GM18498 (cell line): ENCODE data around the gene TRAF5.
"Not testable (repeated sequence)": the region's sequence is repeated elsewhere in the genome, so short reads cannot be mapped to it uniquely, and the experiment has no call there.

ENCODE experiments used
- ATAC-seq: cut with Tn5 transposase; IDR thresholded peaks from one replicate; pipeline ENCODE4 v1.9.1; 2021; ENCODE audit warnings: mild to moderate bottlenecking, moderate library complexity; ENCODE audit not compliant: unreplicated experiment

The TRAF5 gene

DNA sequence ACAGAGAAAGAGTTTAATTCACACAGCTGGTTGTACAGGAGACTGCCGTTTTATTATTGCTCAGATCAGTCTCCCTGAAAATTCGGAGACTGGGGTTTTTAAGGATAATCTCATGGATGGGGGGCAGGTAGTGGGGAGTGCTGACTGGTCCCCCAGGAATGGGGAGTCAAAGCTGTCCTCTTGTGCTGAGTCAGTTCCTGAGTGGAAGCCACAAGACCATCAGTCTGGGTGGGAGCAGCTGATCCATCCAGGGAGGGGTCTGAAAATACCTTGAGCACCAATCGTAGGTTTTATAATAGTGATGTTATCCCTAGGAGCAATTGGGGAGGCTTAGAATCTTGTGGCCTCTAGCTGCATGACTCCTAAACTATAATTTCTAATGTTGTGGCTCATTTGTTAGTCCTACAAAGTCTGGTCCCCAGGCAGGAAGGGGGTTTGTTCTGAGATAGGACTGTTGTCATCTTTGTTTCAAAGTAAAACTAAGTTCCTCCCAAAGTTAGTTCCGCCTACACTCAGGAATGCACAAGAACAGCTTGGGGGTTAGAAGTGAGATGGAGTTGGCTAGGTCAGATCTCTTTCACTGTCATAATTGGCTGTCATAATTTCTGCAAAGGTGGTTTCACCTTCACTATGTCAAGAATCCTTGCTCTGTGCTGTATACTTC, 50.3 kb downstream of the TRAF5 start:
- no peak for ATAC-seq

DNA sequence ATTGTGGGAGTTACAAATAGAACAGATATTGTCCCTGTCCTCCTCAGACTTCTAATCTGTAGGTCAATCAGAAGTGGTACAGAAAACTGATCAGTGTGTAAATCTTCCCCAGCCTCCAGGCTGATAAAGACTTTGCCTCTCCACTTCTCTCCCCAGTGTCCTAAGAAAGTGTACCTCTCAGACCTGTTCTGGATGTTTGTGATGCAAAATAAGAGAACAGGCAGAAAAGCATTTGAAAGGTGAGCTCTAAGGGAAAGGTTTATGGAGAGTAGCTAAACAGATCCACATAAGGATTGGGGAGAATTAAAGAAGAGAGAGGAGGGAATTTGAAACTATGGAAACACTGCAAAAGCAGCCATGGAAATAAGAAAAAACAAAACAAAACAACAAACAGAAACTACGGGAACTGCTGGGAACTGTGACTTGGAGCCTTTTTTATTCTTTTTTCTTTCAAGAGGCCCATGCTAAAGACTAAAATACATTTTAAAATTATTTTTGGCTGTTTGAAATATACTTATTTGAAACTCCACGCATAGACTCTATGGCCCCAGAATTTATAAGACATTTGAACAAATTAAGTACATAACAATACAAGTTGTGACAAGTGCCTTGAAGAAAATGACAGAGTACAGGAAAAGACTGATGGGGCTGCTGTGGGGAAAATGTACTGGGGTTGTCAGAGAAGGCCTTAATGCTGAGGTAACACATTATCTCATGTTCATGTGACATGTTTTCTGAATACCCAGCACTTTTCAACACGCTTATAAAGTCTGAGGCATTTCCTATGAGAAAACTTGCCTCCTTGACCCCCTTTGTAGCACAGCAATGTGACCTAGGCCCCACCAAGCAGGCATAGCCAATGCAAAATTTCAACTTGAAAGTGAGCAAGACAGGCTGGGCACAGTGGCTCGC, 51.2 kb downstream of the TRAF5 start:
- ATAC-seq = no peak

DNA sequence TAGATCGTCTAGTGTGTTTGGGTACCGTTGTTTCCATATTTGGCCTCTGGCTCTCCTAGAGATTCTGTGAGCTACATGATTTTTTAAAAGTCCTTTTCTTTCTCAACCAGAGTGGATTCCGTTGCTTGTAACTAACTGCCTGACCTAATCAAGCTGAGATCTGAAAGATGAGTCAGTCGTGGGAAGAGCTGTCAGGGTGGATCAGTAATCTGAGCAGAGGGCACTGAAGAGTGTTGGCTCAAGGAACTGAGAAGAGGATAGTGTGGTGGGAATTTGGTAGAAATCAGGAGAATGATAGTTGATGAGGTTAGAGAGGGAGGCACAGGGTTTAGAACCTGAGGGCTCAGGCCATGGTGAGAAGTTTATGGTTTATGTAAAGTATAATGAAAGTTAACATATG, 52.2 kb downstream of the TRAF5 start:
- no peak for ATAC-seq

DNA sequence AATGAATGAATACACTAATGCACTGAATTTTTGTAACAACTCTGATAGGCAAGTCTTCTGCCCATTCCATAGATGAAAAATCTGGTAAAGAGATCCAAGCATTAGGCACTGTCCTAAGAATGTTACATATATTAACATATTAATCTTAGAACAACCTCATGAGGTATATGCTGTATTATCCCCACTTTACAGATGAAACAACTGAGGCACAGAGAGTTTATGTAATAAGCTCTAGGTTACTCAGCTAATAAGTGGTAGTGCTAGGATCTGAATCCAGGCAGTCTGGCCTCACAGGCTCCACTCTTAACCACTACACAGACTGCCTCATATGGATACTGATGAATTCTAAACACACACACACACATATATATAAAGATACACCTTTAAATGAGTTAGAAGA, 52.8 kb downstream of the TRAF5 start:
- no peak for ATAC-seq

DNA sequence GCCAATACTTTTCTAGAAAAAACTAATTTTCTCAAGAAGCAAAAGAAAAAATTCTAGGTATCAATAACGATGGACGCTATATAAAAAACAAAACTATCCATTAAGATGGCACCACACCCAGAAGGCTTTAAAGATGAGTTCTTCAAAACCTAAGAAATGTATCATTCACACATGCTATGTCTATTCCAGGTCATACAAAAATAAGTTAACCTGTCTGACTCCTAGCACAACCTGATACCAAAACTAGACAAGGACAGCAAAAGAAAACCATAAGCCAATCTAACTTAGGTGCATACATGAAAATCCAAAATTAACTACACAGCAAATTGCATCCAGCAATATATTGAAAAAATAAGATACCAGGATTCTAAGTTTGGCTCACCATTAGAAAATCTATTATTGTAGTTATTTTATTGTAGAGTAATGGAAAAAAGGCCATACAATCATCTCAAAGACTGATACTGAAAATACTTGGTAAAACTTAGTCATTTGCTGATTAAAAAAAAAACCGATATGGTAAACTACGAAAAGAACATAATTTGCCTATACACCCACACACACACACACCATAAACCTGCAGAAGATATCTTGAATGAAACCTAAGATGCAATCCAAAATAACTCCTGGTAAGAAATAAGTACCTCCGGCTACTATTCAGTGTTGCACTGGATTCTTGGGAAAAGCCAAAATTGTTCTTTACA, 55.0 kb downstream of the TRAF5 start:
- no peak for ATAC-seq

DNA sequence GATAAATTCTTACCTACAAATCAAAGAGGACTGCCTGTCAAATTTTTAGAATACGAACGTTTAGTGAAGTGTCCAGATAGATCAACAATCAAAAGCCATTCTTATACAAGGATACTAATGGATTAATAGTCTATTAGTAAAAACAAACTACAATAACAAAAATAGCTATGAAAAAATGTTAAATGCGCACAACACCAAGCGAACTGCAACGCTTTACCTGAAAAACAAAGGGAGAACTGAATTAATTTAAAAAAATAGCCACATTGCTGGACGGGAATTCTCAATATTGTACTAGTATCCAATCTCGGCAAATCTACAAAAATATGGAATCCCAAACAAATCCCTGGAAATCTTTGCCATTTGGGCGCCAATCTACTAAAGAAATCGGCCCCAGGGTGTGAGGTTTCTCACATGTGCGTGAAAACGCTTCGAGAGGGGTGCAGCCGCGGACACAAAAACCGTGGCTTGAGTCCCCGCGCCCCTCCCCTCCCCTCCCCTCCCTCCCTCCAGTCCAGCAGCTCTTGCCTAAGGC, 55.6 kb downstream of the TRAF5 start:
- ATAC-seq = no peak

DNA sequence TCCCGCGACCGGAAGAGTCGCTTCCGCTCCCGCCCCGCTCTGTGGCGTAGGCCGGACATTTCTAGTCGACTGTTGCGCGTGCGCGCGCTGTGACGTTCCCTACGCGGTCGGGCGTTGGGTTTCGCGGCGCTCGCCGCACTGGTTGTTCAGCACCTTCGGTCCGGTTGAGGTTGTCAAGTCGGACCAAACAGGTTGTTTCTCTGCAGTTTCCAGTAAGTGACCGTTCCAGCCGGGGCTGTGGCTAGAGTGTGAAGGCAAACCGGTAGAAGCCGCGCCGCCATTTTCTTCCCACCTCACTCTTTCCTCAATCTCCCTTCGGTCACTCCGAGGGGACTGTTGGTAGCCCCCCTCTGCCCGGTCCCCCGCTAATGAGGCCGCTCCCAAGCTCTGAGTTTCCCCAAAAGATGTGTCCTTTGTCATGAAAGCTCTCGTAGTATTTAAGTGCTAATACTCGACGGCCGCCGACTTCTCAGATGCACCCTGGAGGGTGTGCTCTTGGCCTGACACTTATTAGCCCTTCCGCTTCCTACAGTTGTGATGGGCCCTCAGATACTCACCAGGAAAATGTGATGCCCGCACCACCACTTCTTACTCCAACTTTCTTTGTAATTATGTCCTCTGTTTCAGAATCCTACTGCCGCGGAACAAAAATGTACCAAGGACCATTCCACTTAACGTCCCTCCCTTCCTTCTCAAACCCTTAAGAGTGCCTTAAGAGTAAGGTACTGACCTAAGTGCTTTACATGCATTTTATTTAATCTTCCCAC, 56.3 kb downstream of the TRAF5 start:
- peak; percentile 97 for ATAC-seq

DNA sequence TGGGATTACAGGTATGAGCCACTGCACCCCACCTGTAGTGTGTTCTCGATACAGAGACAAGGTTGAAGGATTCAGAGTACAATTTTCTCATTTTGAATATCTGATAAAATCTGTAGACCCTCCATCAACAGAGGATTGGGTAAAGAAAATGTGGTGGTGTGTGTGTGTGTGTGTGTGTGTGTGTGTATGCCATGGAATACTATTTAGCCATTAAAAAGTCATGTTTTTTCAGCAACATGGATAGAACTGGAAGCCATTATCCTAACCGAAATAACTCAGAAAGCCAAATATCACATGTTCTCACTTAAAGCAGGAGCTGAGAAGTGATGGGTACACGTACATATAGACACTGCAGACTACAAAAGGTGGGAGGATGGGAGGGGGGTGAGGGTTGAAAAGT, 57.9 kb downstream of the TRAF5 start:
- ATAC-seq = no peak

DNA sequence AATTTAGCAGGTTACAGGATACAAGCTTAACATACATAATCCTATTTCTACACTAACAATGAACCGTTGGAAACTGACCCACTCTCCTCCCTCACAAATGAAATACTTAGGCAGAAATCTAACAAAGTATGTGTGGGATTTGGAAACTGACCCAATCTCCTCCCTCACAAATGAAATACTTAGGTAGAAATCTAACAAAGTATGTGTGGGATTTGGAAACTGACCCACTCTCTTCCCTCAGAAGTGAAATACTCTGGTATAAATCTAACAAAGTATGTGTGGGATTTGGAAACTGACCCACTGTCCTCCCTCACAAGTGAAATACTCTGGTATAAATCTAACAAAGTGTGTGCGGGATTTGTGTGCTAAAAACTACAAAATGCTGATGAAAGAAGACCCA, 60.3 kb downstream of the TRAF5 start:
- no peak for ATAC-seq

DNA sequence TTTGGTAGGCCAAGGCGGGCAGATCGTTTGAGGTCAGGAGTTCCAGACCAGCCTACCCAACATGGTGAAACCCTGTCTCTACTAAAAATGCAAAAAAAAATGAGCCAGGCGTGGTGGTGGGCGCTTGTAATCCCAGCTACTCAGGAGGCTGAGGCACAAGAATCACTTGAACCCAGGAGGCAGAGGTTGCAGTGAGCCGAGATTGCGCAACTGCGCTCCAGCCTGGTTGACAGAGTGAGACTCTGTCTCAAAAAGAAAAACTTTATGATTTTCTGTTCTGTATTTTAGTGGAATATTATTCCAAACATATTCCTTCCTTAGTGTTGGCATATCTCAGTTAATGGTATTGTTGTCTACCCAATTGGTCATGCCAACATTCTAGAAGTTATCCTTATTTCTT, 64.2 kb downstream of the TRAF5 start:
- not testable (repeated sequence) for ATAC-seq

DNA sequence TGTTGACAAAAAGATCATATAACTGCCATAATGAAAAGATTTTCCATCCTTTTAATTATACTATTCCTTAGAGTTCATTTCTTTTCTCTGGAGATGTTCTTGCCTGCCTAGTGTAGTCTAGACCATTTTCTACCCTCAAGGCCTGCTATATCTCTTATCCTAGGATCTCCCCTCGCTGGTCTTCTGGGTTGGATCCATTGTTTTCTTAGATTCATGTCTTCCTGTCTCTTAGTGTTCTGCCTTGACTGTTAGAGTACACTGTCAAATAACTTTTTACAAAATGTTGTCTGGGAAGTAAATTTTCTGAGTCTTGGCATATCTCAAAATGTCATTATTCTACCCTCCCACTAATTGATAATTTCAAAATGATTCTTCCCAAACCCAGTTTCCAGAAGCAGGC, 66.6 kb downstream of the TRAF5 start:
- ATAC-seq = no peak

DNA sequence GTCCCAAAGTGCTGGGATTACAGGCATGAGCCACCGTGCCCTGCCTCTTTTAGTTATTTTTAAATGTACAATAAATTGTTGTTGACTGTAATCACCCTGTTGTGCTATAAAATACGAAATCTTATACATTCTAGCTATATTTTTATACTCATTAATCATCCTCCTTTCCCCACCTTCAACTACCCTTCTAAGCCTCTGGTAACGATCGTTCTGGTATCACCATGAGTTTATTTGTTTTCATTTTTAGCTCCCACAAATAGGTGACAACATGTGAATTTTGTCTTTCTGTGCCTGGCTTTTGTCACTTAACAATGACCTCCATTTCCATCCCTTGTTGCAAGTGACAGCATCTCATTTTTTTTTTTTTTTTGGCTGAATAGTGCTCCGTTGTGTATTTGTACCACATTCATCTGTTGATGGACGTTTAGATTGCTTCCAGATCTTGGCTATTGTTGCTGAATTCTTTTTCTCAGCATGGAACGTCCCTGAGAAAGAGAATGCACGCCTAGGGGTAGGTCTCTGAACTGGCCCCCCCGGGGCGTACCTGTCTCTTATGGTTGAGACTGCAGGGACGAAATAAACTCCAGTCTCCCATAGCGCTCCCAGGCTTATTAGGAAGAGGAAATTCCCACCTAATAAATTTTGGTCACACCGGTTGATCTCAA, 71.8 kb downstream of the TRAF5 start:
- not testable (repeated sequence) for ATAC-seq

DNA sequence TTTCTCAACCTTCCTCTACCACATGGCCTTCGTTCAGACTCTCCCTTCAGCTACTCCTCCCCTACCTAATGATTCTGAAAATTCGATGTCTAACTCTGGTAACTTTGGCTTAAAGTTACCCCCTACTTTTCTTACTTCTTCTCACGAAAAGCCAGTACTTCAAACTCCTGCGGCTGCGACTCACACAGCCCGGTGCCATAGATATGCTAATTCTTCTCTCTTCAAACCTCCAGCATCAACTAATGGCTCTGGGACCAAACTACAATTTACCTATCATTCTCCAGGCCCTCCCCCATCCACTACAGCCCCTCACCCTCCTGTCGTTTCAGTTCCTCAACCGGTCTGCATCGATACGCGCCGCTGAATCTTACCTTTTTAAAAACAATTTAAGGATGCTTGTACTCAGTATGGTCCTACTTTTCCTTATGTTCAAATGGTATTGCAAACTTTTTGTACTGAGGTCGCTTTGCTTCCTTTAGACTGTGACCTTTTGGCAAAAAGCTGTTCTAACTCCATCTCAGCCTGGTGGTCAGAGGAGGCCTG, 73.3 kb downstream of the TRAF5 start:
- ATAC-seq = not testable (repeated sequence)

DNA sequence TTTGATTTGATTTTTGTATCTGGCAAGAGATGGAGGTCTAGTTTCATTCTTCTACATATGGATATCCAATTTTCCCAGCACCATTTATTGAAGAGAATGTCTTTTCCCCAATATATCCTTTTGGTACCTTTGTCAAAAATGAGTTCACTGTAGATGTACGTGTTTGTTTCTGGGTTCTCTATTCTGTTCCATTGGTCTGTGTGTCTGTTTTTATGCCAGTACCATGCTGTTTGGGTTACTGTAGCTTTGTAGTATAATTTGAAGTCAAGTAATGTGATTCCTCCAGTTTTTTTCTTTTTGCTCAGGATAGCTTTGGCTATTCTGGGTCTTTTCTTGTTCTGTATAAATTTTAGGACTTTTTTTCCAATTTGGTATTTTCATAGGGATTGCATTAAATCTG, 75.1 kb downstream of the TRAF5 start:
- not testable (repeated sequence) for ATAC-seq

DNA sequence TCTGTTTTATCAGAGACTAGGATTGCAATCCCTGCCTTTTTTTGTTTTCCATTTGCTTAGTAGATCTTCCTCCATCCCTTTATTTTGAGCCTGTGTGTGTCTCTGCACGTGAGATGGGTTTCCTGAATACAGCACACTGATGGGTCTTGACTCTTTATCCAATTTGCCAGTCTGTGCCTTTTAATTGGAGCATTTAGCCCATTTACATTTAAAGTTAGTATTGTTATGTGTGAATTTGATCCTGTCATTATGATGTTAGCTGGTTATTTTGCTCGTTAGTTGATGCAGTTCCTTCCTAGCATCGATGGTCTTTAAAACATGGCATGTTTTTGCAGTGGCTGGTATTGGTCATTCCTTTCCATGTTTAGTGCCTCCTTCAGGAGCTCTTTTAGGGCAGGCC, 79.5 kb downstream of the TRAF5 start:
- ATAC-seq = not testable (repeated sequence)

DNA sequence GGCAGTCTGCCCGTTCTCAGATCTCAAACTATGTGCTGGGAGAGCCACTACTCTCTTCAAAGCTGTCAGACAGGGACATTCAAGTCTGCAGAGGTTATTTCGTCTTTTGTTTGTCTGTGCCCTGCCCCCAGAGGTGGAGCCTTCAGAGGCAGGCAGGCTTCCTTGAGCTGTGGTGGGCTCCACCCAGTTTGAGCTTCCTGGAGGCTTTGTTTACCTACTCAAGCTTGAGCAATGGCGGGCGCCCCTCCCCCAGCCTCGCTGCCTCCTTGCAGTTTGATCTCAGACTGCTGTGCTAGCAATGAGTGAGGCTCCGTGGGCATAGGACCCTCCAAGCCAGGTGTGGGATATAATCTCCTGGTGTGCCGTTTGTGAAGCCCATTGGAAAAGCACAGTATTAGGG, 81.1 kb downstream of the TRAF5 start:
- not testable (repeated sequence) for ATAC-seq

DNA sequence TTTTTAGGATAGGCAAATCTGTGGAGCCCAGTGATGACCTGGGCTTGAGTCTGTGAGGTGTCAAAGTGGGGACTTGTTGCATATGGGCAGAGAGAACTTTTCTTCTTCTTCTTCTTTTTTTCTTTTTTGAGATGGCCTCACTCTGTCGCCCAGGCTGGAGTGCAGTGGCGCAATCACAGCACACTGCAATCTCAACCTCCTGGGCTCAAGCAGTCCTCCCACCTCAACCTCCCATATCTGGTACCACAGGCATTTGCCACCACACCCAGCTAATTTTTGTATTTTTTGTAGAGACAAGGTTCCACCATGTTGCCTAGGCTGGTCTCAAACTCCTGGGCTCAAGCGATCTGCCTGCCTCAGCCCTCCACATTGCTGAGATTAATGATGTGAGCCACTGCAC, 85.0 kb downstream of the TRAF5 start:
- no peak for ATAC-seq

DNA sequence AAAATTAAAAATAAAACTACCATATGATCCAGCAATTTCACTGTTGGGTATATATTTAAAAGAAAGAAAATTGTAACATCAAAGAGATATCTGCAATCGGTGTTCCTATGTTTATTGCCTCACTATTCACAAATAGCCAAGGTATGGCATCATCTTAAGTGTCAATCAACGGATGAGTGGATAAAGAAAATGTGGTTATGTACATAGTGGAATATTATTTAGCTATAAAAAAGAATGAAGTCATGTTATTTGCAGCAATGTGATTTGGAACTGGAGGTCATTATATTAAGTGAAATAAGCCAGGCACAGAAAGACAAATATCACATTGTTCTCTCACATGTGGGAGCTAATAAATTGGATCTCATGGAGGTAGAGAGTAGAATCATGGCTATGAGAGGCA, 89.1 kb downstream of the TRAF5 start:
- no peak for ATAC-seq

DNA sequence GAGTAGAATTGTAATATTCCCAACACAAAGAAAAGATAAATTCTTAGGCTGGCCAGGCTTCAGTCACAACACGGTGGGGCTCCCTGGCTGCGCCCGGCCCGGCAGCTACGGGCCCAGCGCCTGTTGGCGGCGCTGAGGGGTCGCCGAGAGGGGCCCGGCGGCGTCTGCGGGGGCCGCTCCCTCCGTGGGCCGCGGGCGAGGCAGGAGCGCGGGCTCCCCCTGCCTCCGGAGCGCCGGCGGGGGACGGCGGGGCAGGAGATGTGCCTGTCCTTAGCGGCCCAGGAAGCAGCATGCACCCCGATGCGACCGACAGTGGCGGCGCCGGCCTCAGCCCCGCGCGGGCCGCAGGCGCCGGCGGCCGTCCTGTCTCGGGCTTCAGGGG, 89.6 kb downstream of the TRAF5 start:
- ATAC-seq = peak; percentile 56
